ENCODE measurements around the gene WDR4.
"Not testable (repeated sequence)": the region's sequence is repeated elsewhere in the genome, so short reads cannot be mapped to it uniquely, and the experiment has no call there.

WDR4 gene

GRCh38 chr21:42841156-42841915, 38.0 kb downstream of the WDR4 start:
- TF ChIP-seq CTCF (conservative IDR thresholded peaks at IDR 0.05; ENCODE audit: low read depth, low read length): no peak
- DNase-seq (ENCODE audit: low read depth): no peak
- no peak overlapping the region for H3K4me3 ChIP-seq (ENCODE audit: low read length)

- H3K4me3 ChIP-seq (ENCODE audit: low read length): no peak overlapping the region
- TF ChIP-seq CTCF (conservative IDR thresholded peaks at IDR 0.05; ENCODE audit: low read depth, low read length): no peak
- DNase-seq (ENCODE audit: low read depth): no peak
These were observed 38.8 kb downstream of the WDR4 start for GRCh38 chr21:42840411-42841155.

- DNase-seq (ENCODE audit: low read depth): no peak
- no peak for TF ChIP-seq CTCF (conservative IDR thresholded peaks at IDR 0.05; ENCODE audit: low read depth, low read length)
These were observed 39.8 kb downstream of the WDR4 start for GRCh38 chr21:42839271-42840231.

GRCh38 chr21:42838212-42838690, 41.1 kb downstream of the WDR4 start:
- not testable (repeated sequence) for H3K4me3 ChIP-seq (ENCODE audit: low read length); DNase-seq (ENCODE audit: low read depth)

More at GRCh38 chr21:42839271-42840231, 39.8 kb downstream of the WDR4 start:
- no peak overlapping the region for H3K4me3 ChIP-seq (ENCODE audit: low read length)

- no peak for DNase-seq (ENCODE audit: low read depth)
- no peak overlapping the region for H3K4me3 ChIP-seq (ENCODE audit: low read length)
- TF ChIP-seq CTCF (conservative IDR thresholded peaks at IDR 0.05; ENCODE audit: low read depth, low read length): no peak
These were observed 41.7 kb downstream of the WDR4 start for GRCh38 chr21:42837421-42838211.

- no peak for DNase-seq (ENCODE audit: low read depth)
- no peak overlapping the region for H3K4me3 ChIP-seq (ENCODE audit: low read length)
- TF ChIP-seq CTCF (conservative IDR thresholded peaks at IDR 0.05; ENCODE audit: low read depth, low read length): no peak
These were observed 42.5 kb downstream of the WDR4 start for GRCh38 chr21:42836767-42837301.
